Activated CD4-positive, alpha-beta T cell treated with anti-CD3 and anti-CD28 coated beads, Interleukin-2, amount 50 U/mL, for 48 hours (primary cell): Measurements from ENCODE around the gene CCR5.

Experiments
- DNase-seq, 2 experiments: peaks; one replicate each; pipeline ENCODE4 v3.0.0-alpha.2; 2020

Gene CCR5

GRCh38 chr3:46409739-46410489 is 39.2 kb downstream of the CCR5 start:
- DNase-seq, result no peak

GRCh38 chr3:46410669-46411068 is 39.9 kb downstream of the CCR5 start:
- DNase-seq, result no peak

GRCh38 chr3:46411271-46411670 is 40.5 kb downstream of the CCR5 start:
- no peak for DNase-seq

GRCh38 chr3:46412786-46413298 is 42.1 kb downstream of the CCR5 start:
- DNase-seq, result no peak

GRCh38 chr3:46413951-46414350 is 43.2 kb downstream of the CCR5 start:
- DNase-seq, result no peak

GRCh38 chr3:46414739-46415138 is 44.0 kb downstream of the CCR5 start:
- DNase-seq, result no peak

- no peak for DNase-seq
These were observed 45.5 kb downstream of the CCR5 start for GRCh38 chr3:46416125-46416810.

- DNase-seq, result no peak
These were observed 46.2 kb downstream of the CCR5 start for GRCh38 chr3:46416811-46417510.

- no peak for DNase-seq
These were observed 47.3 kb downstream of the CCR5 start for GRCh38 chr3:46417841-46418611.

GRCh38 chr3:46419816-46420215 is 49.1 kb downstream of the CCR5 start:
- DNase-seq, result no peak

- DNase-seq, result no peak
These were observed 50.2 kb downstream of the CCR5 start for GRCh38 chr3:46420931-46421330.

GRCh38 chr3:46422617-46423016 is 51.9 kb downstream of the CCR5 start:
- no peak for DNase-seq

GRCh38 chr3:46423588-46423987 is 52.8 kb downstream of the CCR5 start:
- no peak for DNase-seq
